ENCODE results near the gene ADAMTS17. TPM values are rescaled to one million over a fixed set of nuclear protein-coding genes. Genes with fewer than 3 reads are reported as not detected.

The ADAMTS17 gene
- total and polyA plus RNA-seq, 9 of the 15 experiments (the other 6 are each of a cell fraction or from before 2014, with no cell fraction given) = 0.01 to 0.14 (median 0.07) TPM; not detected in 6

DNA sequence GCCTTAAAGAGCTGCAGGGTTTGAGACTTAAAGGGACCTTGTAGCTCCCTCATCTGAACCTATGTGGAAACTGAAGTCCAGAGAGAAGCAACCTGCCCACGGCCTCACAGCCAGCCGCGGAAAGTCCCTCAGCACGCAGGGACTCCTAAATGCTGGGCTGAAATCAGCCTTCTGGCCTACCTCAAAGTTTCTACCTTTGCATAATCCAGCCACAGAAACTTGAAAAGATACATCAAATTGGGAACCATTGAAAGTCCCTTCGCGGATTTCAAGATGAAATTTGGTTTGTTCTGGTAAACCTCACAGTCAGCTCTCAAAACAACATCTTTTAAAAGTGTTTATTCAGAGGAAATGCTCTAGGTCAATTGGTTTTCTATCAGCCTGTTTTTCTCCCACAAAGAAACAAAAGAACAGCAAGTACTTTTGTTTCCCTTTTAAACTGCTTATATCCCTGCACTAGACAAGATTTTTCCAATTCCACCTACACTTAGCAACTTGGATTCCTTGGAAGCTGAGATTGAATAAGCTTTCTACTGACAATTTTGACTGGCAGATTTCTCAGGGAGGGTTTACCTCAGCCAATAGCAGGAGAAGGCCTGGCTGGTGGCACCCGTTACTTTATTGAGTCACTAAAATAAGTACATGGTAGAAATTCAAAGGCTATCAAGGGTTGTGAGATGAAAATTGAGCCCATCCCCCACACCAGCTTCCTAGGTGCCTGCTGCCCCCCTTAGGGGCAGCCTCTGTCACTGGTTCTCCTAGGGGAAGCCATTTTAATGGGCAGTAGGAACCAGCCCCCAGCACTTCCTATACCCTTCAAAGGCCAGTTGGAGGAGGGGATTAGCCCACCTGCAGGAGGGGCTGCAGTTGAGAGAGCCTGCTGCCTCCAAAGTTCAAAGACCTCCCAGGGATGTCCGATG lies 171.2 kb downstream of the ADAMTS17 start (continued):
- TF ChIP-seq, protein P1, sequence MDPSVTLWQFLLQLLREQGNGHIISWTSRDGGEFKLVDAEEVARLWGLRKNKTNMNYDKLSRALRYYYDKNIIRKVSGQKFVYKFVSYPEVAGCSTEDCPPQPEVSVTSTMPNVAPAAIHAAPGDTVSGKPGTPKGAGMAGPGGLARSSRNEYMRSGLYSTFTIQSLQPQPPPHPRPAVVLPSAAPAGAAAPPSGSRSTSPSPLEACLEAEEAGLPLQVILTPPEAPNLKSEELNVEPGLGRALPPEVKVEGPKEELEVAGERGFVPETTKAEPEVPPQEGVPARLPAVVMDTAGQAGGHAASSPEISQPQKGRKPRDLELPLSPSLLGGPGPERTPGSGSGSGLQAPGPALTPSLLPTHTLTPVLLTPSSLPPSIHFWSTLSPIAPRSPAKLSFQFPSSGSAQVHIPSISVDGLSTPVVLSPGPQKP (CRISPR knock-in tag; IDR thresholded peaks at IDR 0.05) = no peak
- TF ChIP-seq TBL1XR1 (IDR thresholded peaks at IDR 0.05; ENCODE audit: low read length in 2 of 2) = no peak
- no peak for TF ChIP-seq ZSCAN32 (CRISPR knock-in tag; IDR thresholded peaks at IDR 0.05)
- TF ChIP-seq, protein P2, sequence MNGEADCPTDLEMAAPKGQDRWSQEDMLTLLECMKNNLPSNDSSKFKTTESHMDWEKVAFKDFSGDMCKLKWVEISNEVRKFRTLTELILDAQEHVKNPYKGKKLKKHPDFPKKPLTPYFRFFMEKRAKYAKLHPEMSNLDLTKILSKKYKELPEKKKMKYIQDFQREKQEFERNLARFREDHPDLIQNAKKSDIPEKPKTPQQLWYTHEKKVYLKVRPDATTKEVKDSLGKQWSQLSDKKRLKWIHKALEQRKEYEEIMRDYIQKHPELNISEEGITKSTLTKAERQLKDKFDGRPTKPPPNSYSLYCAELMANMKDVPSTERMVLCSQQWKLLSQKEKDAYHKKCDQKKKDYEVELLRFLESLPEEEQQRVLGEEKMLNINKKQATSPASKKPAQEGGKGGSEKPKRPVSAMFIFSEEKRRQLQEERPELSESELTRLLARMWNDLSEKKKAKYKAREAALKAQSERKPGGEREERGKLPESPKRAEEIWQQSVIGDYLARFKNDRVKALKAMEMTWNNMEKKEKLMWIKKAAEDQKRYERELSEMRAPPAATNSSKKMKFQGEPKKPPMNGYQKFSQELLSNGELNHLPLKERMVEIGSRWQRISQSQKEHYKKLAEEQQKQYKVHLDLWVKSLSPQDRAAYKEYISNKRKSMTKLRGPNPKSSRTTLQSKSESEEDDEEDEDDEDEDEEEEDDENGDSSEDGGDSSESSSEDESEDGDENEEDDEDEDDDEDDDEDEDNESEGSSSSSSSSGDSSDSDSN (IDR thresholded peaks at IDR 0.05; ENCODE audit: borderline replicate concordance in 1 of 2, low read depth in 2 of 2, low read length in 2 of 2) = no peak
- TF ChIP-seq, protein P3, sequence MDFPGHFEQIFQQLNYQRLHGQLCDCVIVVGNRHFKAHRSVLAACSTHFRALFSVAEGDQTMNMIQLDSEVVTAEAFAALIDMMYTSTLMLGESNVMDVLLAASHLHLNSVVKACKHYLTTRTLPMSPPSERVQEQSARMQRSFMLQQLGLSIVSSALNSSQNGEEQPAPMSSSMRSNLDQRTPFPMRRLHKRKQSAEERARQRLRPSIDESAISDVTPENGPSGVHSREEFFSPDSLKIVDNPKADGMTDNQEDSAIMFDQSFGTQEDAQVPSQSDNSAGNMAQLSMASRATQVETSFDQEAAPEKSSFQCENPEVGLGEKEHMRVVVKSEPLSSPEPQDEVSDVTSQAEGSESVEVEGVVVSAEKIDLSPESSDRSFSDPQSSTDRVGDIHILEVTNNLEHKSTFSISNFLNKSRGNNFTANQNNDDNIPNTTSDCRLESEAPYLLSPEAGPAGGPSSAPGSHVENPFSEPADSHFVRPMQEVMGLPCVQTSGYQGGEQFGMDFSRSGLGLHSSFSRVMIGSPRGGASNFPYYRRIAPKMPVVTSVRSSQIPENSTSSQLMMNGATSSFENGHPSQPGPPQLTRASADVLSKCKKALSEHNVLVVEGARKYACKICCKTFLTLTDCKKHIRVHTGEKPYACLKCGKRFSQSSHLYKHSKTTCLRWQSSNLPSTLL (IDR thresholded peaks at IDR 0.05) = no peak
